KMS-11 (cell line): ENCODE results near the gene PKIG.

ENCODE experiments used
- H2AFZ ChIP-seq: fragments of 200-600 bp; sonication (generic); 2 replicates; pipeline ENCODE4 v1.6.1; 2016; ENCODE audit warnings: antibody characterized with exemption, mixed run types, low read depth
- H3K27ac ChIP-seq: fragments of 200-600 bp; sonication (generic); 2 replicates; pipeline ENCODE4 v1.6.1; 2016; ENCODE audit warnings: mild to moderate bottlenecking, mixed run types
- H3K27me3 ChIP-seq: fragments of 200-600 bp; sonication (generic); 2 replicates; pipeline ENCODE4 v1.6.1; 2017; ENCODE audit warnings: mild to moderate bottlenecking, low read depth, mixed run types, moderate library complexity; ENCODE audit not compliant: insufficient read depth
- H3K36me3 ChIP-seq: fragments of 200-600 bp; sonication (generic); 2 replicates; pipeline ENCODE4 v1.6.1; 2017; ENCODE audit warnings: mild to moderate bottlenecking, mixed run types; ENCODE audit not compliant: insufficient read depth
- H3K4me1 ChIP-seq: fragments of 200-600 bp; sonication (generic); 2 replicates; pipeline ENCODE4 v1.6.1; 2016; ENCODE audit warnings: mild to moderate bottlenecking, low read depth, mixed run types; ENCODE audit not compliant: poor library complexity, severe bottlenecking
- H3K4me2 ChIP-seq: fragments of 200-600 bp; sonication (generic); 2 replicates; pipeline ENCODE4 v1.7.0; 2016; ENCODE audit warnings: mild to moderate bottlenecking, mixed run types
- H3K4me3 ChIP-seq: fragments of 200-600 bp; sonication (generic); IDR thresholded peaks from 2 replicates; pipeline ENCODE4 v1.6.1; 2017; ENCODE audit warnings: low read depth, low read length, mixed read lengths; ENCODE audit not compliant: insufficient read depth
- H3K79me2 ChIP-seq: fragments of 200-600 bp; sonication (generic); 2 replicates; pipeline ENCODE4 v1.6.1; 2016; ENCODE audit warnings: low read depth, mixed run types; ENCODE audit not compliant: insufficient read depth
- H3K9ac ChIP-seq: fragments of 200-600 bp; sonication (generic); 2 replicates; pipeline ENCODE4 v1.6.1; 2016; ENCODE audit warnings: mild to moderate bottlenecking, mixed run types
- H4K20me1 ChIP-seq: fragments of 200-600 bp; sonication (generic); 2 replicates; pipeline ENCODE4 v1.6.1; 2016; ENCODE audit warnings: mild to moderate bottlenecking, mixed run types; ENCODE audit not compliant: insufficient read depth
- CTCF ChIP-seq: fragments of 200-600 bp; sonication (generic); conservative IDR thresholded peaks from 2 replicates; pipeline ENCODE4 v1.6.1; 2017; ENCODE audit warnings: low read depth, mild to moderate bottlenecking, antibody characterized with exemption, low read length, moderate library complexity, mixed read lengths

Gene PKIG

GRCh38 chr20:44630297-44630696 lies 47.9 kb downstream of the PKIG start:
- no peak overlapping the region for H3K4me2 ChIP-seq
- H4K20me1 ChIP-seq = no peaks in the 10 kb centered on the region
- H3K36me3 ChIP-seq = peaks cover 13% of the 10 kb centered on the region; the same call in 1 of the 2 replicates

DNA sequence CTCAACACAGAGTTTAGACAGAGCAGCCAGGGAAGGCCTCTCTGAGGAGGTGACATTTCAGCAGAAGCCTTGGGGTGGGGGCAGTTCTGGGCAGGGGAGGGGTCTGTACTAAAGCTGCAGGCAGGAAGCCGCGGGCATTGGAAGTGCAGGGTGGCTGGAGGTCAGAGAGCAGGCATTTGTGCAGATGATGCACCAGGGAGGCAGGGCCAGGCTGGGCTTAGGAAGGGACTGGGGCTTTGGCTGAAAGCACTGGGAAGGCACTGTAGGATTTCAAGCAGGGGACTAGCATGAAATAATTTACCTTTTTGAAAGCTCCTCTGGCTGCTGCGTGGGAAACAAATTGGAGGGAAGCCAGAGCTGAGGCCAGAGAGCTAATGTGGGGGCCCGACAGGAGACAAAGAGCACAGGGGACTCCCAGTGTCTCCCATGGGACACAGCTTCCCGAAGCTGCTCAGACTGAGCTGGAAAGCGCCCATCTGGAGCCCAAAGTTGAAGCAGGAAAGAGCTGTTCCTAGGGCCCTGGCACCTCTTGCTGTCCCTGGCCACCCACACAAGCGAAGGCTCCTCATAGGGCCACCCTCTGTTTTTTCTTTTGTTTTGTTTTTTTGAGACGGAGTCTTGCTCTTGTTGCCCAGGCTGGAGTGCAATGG lies 49.8 kb downstream of the PKIG start:
- Histone ChIP-seq H3K79me2 (0 out of 2 replicates have a peak, but pooled peaks cover 4% of the 10 kb centered on the region), H3K4me1 (peaks cover 6% of the 10 kb centered on the region), H3K36me3 (peaks cover 16% of the 10 kb centered on the region; the same call in 1 of the 2 replicates), H3K27ac (no peak overlapping the region), H3K4me2 (no peak overlapping the region), H3K27me3 (no peaks in the 10 kb centered on the region), H4K20me1 (no peaks in the 10 kb centered on the region), H3K9ac (no peak overlapping the region), H3K4me3 (no peak overlapping the region), H2AFZ (no peak overlapping the region)
- TF ChIP-seq CTCF = no peak

More at GRCh38 chr20:44630297-44630696, 47.9 kb downstream of the PKIG start:
- no peak for TF ChIP-seq CTCF
- Histone ChIP-seq H3K4me3 (no peak overlapping the region), H3K9ac (no peak overlapping the region), H2AFZ (no peak overlapping the region), H3K27ac (no peak overlapping the region), H3K4me1 (peaks cover 6% of the 10 kb centered on the region), H3K79me2 (no peaks in the 10 kb centered on the region), H3K27me3 (no peaks in the 10 kb centered on the region)

- Histone ChIP-seq H3K9ac (no peak overlapping the region), H3K4me1 (peaks cover 6% of the 10 kb centered on the region), H3K4me3 (no peak overlapping the region), H3K79me2 (peaks cover 14% of the 10 kb centered on the region; the same call in 1 of the 2 replicates), H3K4me2 (no peak overlapping the region), H2AFZ (no peak overlapping the region), H3K27ac (no peak overlapping the region), H3K36me3 (peaks cover 13% of the 10 kb centered on the region; the same call in 1 of the 2 replicates), H3K27me3 (no peaks in the 10 kb centered on the region), H4K20me1 (no peaks in the 10 kb centered on the region)
- no peak for TF ChIP-seq CTCF
Measured at GRCh38 chr20:44633187-44633810, 50.9 kb downstream of the PKIG start.

- Histone ChIP-seq H3K79me2 (peaks cover 19% of the 10 kb centered on the region; the same call in 1 of the 2 replicates), H3K27me3 (no peaks in the 10 kb centered on the region), H3K27ac (no peak overlapping the region), H3K4me1 (peaks cover 6% of the 10 kb centered on the region), H3K4me3 (no peak overlapping the region), H2AFZ (no peak overlapping the region), H3K9ac (no peak overlapping the region), H4K20me1 (no peaks in the 10 kb centered on the region), H3K36me3 (peaks cover 13% of the 10 kb centered on the region; the same call in 1 of the 2 replicates), H3K4me2 (no peak overlapping the region)
- TF ChIP-seq CTCF = no peak
Measured at GRCh38 chr20:44633872-44634600, 51.7 kb downstream of the PKIG start.
